Ureter (tissue), 1 donor: ENCODE results near the gene TTLL12. TPM values are rescaled to one million over a fixed set of nuclear protein-coding genes. Genes with fewer than 3 reads are reported as not detected.

Source experiments
- DNase-seq: peaks from one replicate; pipeline ENCODE4 v3.0.0-alpha.2; 2020; ENCODE audit warnings: low spot score
- total RNA-seq: library from RNA; stranded (reverse); gene quantifications from one replicate; pipeline ENCODE4 v1.2.4, GENCODE V29; 2023
- donor health status: DM: yes; HTN: yes; CAD: no.

The TTLL12 gene
- total RNA-seq, 1 donor from 2014 or later, result 41.0 TPM

GRCh38 chr22:43173566-43173965, 13.4 kb downstream of the TTLL12 start:
- no peak for DNase-seq

GRCh38 chr22:43172191-43172590, 14.7 kb downstream of the TTLL12 start:
- DNase-seq, result no peak

GRCh38 chr22:43171607-43172006, 15.3 kb downstream of the TTLL12 start:
- no peak for DNase-seq

- no peak for DNase-seq
These were observed 15.9 kb downstream of the TTLL12 start for GRCh38 chr22:43171019-43171491.

DNA sequence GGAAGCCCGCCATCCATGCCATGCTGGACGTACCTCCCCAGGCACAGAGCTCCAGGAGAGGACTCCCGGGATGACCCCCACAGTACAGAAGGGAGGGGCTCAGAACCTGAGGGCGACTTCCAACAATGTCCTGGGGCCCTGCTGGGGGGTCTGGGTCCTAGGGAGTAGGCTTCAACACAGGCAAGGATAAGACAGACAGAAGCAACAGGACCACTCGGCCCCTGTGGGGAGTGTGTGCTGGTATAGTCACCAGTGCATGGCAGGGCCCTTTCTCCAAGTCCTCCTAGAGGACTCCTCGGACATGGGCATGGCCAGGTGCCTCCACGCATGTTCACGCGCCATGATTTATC, 16.8 kb downstream of the TTLL12 start:
- DNase-seq, result no peak

DNA sequence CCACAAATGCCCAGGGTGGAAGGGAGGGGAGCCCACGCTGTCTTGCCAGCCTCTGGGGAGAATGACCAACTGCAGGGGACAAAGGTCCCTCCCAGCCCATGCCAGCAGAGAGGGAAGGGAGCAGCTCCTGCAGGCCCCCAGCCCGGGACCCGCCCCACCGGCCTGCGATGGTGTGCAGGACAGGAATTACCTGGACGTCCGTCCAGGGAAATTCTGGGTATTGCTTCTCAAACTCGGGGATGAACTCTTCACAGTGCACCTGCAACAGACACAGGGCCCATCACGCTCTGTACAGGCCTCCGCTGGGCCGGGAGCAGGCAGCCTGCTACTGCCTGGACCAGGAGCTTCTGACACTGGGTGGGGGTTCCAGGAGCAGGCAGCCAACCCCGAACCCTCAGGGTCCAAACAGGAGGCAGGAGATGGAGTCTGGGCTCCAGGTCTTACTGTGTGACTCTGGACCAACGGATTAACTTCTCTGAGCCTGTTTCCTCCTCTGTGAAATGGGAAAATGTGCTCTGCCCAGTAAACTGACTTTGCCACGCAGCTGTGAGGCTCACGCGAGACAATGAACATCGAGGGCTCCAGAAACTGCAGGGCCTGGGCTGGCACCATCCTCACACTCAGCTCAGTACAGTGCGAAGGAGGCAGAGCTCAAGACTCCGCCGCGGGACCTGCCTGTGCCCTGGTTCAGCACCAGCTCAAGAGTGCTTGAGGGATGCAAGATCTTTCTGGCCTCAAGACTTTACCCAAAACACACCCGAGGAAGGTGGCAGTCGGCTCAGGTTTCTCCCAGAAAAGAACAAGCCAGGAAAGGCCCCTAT, 17.4 kb downstream of the TTLL12 start:
- DNase-seq, result no peak

DNA sequence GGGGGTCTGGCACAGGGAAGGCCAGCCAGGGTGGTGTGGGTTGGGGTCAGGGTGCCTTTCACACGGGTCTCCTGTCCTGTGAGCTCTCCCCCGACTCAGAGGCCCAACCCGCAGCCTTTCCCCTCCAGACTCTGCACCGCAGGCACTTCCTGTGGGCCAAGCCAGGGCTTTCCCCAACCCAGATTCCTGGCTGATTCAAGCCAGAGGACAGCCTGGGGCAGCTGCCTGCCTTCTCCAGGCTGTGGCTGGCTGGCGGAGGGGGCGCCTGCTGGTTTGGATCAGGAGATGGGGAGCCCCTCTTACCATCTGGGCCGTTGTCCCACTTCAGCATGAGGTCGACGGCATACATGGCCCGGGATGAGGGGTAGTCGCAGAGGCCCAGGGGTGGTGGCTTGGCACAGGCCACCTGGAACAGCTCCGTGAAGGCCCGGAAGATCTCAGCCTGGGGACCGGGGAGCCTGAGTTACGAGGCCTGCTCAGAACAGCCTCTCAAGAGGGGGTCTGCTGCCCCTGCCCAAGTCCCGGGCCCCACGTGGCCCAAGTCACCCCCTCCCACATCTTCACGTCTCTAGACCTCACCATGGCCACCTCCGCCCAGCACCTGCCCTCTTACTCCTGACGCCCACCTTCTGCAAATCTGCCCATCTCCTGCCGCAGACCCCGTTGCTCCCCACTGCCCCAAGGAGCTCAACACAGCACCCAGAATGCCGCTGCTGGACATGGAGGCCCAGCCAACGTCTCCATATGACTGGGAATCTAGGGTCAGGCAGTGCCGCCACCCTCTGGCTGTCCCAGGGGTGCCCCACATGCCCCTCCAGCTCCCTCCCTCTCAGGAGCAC, 18.2 kb downstream of the TTLL12 start:
- no peak for DNase-seq

DNA sequence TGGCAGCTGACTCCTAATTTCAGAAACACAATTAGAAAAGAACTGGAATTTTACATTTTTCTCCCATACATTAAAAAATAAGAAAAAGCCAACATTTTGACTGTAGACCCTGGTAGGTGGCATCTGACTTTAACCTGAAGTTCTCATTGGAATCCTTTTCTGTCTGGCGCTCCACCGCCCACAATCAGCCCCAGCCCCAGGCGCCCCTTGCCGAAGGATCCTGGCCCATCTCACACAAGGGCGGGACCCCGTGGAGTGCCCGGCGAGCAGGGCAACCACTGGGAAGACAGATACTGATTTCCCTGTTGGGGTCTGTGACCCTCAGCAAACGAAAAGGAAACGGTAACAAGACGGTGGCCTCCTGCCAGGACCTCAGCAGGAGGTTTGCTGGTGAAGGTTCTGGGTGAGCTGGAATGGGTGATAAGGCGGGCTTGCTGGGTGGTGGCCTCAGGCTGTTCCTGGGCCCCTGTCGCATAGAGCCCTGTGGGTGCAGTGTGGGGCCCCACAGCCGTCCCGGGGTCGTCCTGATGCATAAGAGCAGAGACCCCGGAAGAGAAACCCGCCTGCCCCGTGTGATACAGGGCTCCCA, 19.8 kb downstream of the TTLL12 start:
- no peak for DNase-seq

- DNase-seq, result no peak
These were observed 20.6 kb downstream of the TTLL12 start for GRCh38 chr22:43166132-43166930.

DNA sequence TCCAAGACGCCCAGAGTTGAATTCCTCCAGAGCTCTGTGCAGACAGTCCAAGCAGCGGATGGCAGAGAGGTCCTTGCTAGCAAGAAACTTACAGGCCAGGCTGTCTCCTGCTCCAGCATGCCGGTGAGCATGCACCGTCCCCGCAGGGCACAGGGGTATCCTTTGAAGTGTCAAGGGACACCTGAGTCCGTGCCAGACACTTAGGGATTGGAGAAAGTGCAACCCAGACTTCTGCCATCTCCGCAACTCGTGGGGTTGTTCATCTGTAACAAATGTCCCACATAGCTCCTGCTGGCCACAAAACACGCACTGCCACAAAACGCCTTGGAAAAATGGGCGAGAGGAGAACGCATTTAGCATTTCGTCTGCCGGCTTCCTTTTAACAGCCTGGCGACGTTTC, 22.3 kb downstream of the TTLL12 start:
- no peak for DNase-seq

DNA sequence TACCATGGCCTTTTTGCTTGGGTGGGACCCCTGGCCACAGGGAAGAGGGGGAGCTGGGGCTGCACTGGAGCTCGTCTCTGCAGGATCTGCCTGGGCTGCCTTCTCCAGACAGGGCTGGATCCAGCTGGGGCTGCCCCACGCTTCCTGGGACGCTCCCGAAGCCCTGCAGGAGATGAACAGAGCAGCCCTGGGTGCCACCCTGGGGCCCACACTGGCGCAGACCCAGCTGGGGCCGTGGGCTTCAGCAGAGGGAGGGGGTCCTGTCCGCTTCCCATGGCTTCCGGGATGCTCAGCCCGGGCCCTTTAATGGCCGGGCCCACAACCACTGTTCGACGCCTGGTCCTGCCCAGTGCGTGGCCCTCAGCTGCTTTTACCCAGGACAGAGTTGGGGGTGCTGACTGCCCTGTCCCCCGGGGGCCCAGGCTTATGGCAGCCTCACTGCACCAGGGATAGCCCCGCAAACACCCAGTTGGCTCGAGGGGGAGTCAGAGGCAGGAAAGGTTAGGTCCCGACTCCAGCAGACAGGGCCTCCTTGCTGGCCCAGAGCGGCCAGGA, 23.6 kb downstream of the TTLL12 start:
- no peak for DNase-seq

GRCh38 chr22:43162412-43163150, 24.4 kb downstream of the TTLL12 start:
- no peak for DNase-seq

- DNase-seq, result no peak
These were observed 26.3 kb downstream of the TTLL12 start for GRCh38 chr22:43160497-43161126.

- no peak for DNase-seq
These were observed 27.3 kb downstream of the TTLL12 start for GRCh38 chr22:43159484-43160178.

GRCh38 chr22:43158778-43159483, 28.0 kb downstream of the TTLL12 start:
- DNase-seq, result no peak

GRCh38 chr22:43157874-43158546, 28.9 kb downstream of the TTLL12 start:
- no peak for DNase-seq

DNA sequence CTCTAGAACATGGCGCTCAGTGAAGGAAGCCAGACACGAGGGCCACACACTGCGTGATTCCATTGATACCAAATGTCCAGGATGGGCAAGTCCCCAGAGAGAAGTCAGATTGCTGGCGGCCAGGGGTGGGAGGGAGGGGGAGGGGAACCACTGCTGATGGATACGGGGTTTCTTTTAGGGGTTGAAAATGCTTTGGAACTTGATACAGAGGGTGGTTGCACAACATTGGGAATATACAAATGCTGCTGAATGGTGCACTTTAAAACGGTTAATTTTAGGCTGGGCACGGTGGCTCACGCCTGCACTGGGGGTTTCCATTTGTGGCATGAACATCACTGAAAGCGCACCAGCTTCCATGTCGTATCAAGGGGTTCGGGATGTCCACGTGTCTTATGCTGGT, 30.5 kb downstream of the TTLL12 start:
- no peak for DNase-seq

DNA sequence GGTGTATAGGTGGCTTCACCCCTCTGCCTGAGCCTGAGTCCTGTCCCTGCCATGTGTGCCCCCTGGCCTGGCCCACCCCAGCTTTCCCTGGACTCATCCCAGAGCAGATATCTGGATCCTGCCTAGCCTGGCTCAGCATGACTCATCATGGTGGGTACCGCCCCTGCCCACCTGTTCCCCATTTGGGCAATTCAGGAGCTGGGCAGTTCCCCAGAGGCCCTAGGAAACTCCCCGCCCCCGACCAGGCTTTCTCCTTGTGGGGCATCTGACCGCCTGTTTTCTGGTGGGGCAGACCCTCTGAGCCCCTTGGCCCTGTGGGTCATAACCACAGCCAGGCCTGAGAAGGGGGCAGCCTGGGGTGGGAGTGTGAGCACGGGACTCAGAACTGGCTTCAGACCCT, 31.1 kb downstream of the TTLL12 start:
- no peak for DNase-seq
